Daoy (cell line): Measurements from ENCODE around the gene LMBR1. TPM values are rescaled to one million over a fixed set of nuclear protein-coding genes. Genes with fewer than 3 reads are reported as not detected.
"Not testable (repeated sequence)": the region's sequence is repeated elsewhere in the genome, so short reads cannot be mapped to it uniquely, and the experiment has no call there.

Experiments
- DNase-seq: peaks from one replicate; pipeline ENCODE4 v3.0.0-alpha.2; 2015; ENCODE audit warnings: low read depth
- total RNA-seq: library from RNA; depleted of rRNA; stranded (reverse); fragments of >200 nt; shearing (Covaris generic); gene quantifications from 2 replicates; pipeline ENCODE4 v1.2.3, GENCODE V29; 2014

LMBR1 gene
- total RNA-seq, 1 experiment from 2014 or later: 45.0 TPM

GRCh38 chr7:156655251-156655650 lies 237.7 kb downstream of the LMBR1 start:
- DNase-seq: no peak

DNA sequence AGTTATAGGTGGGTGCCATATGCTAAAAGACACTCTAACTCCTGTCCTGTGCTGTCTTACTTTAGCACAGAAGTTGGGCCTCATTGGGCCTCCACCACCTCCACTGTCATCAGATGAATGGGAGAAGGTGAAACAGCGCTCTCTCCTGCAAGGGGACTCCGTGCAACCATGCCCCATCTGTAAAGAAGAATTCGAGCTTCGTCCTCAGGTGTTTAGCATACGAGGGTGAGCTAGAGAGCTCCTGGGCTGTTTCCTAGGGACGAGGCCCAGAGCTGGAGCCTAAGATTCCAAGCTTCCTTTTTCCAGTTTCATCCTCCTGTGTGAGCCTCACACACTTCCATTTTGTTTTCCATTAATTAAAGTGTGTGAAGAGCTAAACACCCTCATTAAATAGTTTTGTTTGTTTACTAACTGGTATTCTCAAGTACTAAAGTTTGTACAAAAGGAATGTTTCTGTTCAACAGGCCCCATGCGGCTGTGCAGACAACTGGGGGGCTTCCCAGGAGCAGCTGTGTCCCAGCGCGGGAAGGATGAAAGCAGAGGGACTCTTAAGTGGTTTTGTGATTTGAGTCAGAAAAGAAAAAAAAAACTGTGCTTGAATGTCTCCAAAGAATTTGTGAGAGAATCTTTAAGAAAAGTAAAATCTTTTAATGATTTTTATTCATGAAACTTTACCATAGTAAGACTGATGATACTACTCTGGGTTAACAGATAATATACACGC lies 238.3 kb downstream of the LMBR1 start:
- no peak for DNase-seq

DNA sequence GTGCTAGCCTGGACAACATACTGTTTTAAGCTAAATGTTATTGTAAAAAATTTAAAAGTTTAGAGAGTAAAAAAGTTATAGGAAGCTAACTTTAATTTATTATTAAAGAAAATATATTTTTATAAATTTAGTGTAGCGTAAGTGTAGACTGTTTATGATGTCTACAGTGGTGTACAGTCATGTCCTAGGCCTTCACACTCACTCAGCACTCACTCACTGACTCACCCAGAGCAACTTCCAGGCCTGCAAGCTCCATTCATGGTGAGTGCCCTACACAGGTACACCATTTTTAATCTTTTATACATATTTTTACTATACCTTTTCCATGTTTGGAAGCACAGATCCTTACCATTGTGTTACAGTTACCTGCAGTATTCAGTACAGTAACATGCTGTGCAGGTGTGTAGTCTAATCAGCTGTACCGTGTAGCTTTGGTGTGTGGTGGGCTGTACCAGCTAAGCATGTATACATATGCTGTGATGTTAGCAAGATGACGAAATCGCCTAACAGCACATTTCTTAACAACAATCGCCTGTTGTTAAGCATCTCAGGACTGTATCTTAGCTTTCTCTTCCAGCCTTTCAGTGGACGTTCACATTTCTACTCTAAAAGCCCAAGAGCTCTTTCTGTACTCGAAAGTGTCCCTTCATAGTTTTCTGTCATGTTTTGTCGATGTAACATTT lies 240.0 kb downstream of the LMBR1 start:
- peak; percentile 41 for DNase-seq

DNA sequence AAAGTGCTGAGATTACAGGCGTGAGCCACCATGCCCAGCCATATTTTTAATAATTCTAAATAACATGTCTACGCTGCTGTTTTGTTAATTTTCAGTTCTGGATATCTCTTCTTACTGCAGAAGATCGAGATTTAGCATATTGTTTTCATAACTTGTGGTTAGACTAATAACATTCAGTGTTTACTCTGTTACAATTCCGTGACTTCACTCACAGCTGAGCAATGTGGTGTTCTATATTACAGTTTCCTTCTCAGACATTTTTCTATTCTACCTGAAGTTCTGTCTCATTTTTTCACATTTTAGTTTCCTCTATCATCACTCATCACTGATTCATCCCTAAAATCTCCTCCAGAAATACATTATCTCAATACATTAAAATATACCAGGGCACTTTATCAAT lies 241.5 kb downstream of the LMBR1 start:
- no peak for DNase-seq

DNA sequence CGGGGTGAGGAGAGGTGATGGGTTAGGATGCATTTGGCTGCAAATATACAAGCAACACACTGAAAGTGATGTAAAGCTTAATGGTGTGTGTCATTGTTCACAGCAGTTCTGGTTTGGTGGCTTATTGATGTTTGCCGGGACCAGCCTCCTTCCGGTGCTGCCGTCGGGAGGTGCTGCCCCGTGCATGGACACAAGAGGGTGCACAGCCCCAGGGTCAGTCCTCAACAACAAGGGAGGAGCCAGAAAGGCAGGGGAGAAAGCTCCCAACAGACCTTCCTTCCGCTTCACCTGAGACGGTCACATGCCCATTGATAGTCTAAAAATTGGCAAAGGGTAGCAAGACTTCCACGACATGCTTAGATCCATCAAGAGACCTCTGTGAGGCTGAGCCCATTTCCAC lies 242.9 kb downstream of the LMBR1 start:
- no peak for DNase-seq

DNA sequence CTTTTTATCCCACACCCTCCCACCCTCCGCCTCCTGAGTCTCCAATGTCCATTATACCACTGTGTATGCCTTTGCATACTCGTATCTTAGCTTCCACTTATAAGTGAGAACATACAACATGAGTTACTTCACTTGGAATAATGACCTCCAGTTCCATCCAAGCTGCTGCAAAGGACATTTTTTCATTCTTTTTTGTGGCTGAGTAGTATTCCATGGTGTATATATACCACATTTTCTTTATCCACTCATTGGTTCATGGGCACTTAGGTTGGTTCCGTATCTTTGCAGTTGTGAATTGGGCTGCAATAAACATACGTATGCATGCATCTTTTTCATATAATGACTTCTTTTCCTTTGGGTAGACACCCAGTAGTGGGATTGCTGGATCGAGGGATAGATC lies 245.7 kb downstream of the LMBR1 start:
- not testable (repeated sequence) for DNase-seq

GRCh38 chr7:156642306-156643045 lies 250.5 kb downstream of the LMBR1 start:
- no peak for DNase-seq

DNA sequence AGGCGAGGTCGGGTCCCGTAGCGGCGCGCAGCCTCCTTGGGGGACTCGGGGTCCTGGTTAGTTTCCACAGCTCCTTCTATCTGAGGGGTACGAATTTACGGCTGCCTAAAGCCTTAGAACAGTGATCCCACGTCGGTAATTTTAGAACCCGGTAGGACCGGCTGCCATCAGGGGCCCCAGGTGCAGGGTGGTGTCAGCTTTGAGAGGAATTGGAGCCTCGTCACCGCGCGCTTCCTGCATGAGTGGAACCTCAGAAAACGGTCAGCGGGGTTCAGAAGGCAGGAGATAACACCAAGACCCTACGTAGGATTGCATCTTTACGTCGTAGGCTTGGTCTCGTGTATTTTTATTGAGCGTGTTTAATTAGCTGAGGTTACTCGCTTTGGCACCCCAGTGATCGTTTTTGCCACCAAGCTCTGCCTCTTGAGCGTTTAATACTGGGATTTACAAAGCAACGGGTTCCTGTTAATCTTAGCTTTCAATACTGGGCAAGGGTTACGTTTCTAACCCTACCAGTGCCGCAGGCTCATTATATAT lies 252.0 kb downstream of the LMBR1 start:
- DNase-seq: peak; percentile 83

GRCh38 chr7:156640257-156640948 lies 252.6 kb downstream of the LMBR1 start, which contains the start of gene RNF32:
Gene RNF32, plus strand, starts transcription at chr7:156640774. Its CDS starts 3,104 bp downstream, at chr7:156643878.
- DNase-seq: peak; percentile 100

DNA sequence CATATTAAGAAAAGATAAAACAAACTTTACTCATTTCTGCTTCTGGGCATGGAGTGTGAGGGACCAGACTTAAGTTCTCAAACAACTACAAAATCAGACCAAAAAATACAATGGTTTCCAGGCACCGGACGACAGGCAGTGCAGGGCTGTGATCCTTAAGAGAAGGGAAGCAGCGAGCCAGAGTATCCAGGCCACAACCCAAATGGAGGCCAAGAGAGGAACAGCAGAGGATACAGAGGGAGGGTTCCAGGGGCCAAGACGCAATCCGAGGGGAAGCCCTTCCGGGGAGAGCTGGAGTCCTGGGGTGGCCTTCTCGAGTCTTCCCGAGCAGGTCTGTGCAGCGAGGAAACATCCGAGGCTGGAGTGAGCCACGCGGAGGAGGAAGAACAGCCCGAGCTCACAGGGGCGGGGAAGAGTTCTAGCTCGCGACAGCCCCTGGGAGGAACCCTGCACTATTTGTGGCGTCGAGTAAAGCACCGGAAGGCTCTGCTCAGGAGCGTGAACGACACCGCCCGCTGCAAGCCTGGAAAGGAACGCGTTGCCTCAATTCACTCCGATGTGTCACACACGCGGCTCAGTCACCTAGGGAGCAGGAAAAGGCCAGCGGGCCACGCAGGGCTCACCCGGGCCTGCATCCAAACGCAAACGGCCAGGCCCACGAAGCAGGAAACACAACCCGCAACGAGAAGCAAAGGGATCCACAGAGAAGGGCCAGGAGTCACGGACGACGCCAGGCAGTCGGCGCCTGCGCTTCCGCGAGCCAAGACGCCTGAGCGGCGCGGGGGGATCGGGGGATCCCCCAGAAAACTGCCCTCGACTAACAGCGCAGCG lies 253.3 kb downstream of the LMBR1 start:
- peak; percentile 16 for DNase-seq

DNA sequence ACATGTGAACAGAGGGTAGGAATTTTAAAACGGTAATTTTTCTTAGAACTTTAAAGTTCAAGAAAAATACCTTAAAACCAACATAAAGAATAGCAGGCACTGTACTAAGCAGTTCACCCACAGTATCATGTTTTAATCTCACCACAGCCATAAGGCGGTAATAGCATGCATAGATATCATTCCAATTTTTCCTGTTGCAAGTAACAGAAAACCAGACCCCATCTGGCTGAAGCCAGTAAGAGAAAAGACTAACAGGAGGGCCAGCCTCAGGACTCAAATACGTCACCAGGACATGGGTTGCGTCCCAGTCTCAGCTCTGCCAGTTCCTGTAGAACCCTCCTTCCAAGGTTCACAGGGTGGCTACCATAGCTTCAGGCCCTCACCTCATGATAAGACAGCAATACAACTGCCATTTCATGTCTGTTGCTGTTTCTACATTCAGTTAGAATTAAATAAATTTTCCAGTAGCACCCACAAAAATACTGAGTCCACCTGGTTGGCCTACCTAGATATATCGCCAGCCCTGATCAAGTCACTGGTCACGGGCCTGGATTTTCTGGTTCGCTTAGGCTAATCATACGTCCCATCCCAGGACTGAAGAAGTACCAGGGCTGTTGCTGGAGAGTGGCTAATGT lies 254.4 kb downstream of the LMBR1 start:
- no peak for DNase-seq

GRCh38 chr7:156637093-156637492 lies 255.9 kb downstream of the LMBR1 start:
- DNase-seq: not testable (repeated sequence)

DNA sequence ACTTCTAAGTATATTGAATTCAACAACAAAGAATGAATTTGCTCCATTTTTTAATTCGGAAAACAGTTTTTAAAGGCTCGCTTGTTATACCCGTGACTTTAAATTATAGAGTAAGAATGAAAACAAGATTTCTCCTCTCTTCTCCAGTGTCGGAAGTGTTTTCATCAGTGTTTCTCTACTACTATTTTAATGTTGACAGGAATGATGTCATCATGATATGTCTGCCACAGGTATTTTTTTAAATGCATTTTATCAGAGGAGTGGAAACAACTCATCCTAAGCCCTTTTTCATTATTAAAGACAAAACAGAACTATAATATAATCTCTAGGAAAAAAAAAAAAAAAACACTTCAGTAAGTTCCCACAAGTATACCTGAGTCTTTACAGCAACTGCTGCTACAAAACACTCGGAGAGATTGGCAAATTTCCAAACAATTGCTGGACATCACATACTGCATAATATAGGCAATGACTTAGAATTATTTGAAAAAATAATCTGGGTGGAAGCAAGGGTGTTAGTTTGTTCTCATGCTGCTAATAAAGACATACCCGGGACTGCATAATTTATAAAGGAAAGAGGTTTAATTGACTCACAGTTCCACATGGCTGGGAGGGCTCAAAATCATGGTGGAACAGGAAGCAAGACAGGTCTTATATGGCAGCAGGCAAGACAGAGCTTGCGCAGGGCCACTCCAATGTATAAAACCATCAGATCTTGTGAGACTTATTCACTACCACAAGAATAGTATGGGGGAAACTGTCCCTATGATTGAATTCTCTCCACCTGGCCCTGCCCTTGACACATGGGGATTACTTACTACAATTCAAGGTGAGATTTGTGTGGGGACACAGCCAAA lies 257.2 kb downstream of the LMBR1 start:
- DNase-seq: no peak

- no peak for DNase-seq
Measured at GRCh38 chr7:156634117-156634516, 258.9 kb downstream of the LMBR1 start.

DNA sequence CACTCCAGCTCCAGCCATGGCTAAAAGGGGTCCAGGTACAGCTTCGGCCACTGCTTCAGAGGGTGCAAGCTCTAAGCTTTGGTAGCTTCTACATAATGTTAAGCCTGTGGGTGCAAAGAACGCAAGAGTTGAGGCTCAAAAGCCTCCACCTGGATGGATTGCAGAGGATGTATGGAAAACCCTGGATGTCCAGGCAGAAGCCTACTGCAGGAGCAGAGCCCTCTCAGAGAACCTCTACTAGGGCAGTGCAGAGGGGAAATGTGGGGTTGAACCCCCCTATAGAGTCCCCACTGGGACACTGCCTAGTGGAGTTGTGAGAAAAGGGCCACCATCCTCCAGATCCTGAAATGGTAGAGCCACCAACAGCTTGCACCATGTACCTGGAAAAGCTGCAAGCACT lies 263.1 kb downstream of the LMBR1 start:
- no peak for DNase-seq

DNA sequence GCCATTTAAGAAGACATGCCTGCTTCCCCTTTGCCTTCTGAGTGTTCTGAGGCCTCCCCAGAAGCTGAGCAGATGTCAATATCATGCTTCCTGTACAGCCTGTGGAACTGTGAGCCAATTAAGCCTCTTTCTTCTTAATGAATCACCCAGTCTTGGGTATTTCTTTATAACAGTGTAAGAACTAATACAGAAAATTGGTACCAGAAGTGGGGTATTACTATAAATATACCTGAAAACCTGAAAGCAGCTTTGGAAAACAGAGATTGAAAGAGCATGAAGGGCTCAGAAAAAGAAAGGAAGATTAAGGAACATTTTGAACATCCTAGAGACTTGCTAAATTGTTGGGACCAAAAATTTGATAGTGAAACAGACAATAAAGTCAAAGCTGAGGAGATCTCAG lies 264.4 kb downstream of the LMBR1 start:
- no peak for DNase-seq
